HG02852 (cell line): ENCODE data around the gene SCLT1.
"Not testable (repeated sequence)": the region's sequence is repeated elsewhere in the genome, so short reads cannot be mapped to it uniquely, and the experiment has no call there.

ENCODE experiments used
- ATAC-seq: cut with Tn5 transposase; IDR thresholded peaks from one replicate; pipeline ENCODE4 v1.9.1; 2021; ENCODE audit warnings: mild to moderate bottlenecking, moderate library complexity; ENCODE audit not compliant: unreplicated experiment

SCLT1 gene

DNA sequence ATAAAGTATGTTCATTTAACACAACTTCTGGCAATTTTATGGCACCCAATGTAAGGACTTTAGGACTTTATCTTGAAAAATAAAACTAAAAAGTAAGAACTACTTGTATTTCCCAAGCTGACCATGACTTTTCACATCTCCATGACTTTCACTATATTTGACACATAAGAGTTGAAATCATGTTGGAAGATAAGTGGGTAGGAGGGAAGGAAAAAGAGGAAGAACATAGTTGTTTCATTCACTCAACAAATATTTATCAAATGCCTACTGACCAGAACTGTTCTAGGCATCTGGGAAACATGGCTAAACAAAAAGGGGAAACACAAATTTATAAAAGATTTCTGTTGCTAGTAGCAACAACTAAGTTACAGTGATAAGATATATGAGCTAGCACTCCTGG is 16.0 kb downstream of the SCLT1 start:
- ATAC-seq: no peak

DNA sequence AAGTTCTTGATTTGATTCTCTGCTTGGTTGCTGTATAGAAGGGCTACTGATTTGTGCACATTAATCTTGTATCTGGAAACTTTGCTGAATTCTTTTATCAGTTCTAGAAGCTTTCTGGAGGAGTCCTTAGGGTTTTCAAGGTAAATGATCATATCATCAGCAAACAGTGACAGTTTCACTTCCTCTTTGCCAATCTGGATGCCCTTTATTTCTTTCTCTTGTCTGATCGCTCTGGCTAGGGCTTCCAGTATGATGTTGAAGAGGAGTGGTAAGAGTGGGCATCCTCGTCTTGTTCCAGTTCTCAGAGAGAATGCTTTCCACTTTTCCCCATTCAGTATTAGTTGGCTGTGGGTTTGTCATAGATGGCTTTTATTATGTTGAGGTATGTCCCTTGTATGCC is 23.8 kb downstream of the SCLT1 start:
- ATAC-seq: not testable (repeated sequence)

DNA sequence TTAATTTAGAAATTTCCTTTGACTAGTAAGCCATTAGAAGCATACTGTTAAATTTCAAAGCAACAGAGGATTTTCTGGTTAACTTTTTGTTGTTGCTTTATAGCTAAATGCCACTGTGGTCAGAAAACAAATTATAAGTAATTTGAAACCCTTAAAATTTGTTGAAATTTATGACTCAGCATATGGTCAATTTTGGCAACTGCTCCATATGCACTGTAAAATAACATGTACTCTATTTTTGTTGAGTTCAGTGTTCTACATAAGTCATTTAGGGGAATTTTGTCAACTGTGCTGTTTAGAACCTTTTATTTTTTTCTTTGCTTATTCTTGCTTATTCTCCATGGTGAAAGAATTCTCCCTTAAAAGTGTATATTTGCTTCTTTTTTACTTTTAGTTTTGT is 28.6 kb downstream of the SCLT1 start:
- no peak for ATAC-seq

DNA sequence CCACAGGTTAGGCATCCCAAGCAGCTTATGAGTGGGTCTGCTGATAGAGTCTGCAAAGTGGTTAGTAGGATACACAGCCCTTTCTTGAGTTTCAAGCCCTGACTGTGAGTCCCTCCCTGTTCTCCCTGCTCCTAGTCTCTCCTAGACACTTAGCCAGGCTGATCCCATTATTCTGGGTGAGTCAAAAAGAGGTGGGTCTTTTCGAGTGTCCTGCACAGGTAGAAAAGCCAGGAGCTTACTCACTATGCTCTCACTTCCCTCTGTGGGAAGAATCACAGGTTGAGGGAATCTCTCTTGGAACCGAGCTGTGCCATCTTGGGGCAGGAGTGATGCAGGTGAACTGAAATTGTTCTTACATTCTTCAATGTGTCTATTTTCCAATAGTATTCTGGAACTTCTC is 29.7 kb downstream of the SCLT1 start:
- no peak for ATAC-seq

- ATAC-seq: no peak
Observed at GRCh38 chr4:129062580-129062979, 30.8 kb downstream of the SCLT1 start.

GRCh38 chr4:129059028-129059427 is 34.3 kb downstream of the SCLT1 start:
- no peak for ATAC-seq

GRCh38 chr4:129046055-129046959 is 47.0 kb downstream of the SCLT1 start:
- ATAC-seq: no peak

DNA sequence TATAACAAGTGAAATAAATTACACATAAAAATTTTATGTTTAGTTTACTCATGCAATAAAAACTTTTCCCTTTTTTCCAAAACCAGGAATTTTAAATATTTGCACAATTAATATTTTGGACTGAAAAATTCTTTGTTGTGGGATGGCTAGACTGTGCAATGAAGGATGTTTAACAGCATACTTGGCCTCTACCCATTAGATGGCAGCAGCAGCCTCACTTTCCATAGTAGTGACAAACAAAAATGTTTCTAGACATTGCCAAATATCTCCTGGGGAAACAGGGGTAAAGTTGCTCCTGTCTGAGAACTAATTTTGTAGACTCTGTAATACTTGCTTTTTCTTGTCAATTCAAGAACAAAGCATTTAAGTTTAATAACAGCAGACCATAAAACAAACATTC is 49.8 kb downstream of the SCLT1 start:
- no peak for ATAC-seq

DNA sequence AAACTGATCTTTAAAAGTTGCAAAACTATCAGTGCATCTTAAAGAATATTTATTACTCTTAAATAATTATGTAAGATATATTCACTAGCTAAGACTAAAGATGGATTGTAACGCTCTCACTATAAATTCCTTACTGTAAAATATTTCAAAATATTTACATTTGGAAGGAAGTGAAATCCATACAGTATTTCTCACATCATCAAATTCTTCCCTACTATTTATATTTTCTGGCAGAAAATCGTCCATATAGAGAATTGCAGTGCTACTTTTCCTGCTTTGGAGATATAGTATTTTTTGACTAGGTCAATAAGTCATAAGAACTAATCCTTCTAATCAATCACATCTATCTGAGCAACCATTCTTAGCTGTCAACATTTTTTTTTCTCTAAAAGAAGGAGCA is 52.9 kb downstream of the SCLT1 start:
- no peak for ATAC-seq

DNA sequence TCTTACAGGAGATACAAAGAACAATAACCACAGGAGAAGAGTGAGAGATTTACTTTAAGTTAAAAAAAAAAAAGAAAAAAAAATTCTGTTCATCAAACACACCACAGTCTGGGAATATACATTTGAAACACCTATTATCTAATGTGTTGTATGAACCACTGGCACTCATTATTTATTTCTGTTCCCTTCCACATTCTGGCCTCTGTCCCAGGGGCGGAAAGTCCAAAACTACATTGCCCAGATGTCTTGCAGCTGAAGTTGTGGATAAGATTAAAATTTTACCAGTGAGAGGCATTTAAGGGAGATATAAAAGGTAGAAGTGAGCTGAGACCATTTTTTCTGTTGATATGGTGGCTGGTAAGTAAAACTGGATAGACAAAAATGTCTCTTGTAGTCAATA is 56.2 kb downstream of the SCLT1 start:
- no peak for ATAC-seq

DNA sequence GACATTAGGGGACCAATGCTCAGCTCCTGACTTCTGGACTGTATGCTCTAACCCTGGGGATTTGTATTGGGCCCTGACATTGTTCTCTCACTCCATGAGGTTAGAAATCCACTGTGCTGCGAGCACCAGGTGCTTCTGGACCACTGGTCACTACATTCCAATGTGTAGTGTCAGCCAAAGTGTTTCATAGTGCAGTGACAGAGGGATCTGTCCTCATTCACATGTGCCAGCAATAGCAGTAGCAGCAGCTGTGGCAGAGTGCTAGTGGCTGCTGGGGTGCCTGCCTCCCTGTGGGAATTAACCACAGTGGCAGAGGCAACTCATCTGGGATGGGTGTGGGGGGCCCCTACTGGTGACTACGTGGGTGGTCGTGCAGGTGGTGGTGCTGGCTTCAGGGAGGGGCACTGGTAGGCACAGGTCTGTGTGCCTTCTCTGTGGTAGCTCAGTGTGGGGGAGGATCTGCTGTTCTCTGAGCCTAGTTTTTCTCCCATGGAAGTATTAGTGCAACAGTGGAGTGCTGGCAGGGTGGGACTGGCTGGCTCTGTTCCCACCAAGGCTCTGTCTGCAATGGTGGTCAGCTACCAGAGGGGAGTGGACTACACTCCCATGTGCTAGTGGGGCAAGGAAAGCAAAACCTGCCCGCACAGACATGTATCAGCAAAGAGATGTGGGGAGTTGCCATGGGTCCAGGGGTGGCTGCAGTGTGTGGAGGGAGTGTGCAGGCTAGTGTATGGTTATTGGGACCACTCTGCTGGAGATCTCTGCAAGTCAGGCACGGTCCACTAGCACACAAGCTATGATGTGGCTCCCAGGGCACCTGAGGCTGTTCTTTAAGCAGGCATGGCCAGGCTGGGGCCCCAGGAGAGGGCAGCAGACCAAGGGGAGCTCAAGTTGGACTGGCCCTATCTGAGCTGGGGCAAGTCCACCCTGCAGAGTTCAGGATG is 78.5 kb downstream of the SCLT1 start:
- ATAC-seq: no peak

DNA sequence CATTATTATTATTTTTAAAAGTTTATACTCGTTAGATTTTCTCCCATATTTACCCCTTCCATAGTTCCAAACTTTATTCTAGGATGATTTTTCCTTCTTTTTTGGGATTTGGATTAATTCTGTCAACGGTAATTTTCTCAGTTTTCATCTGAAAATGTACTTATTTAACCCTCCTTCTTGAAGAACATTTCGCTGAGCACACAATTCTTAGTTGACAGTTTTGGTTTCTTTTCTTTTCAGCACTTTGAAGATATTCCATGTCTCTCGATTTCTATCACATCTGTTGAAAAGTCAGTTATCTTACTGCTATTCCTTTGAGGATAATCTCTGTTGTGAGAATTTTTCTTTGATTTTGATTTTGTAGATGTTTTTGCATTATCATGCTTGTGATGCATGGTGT is 85.2 kb downstream of the SCLT1 start:
- no peak for ATAC-seq

DNA sequence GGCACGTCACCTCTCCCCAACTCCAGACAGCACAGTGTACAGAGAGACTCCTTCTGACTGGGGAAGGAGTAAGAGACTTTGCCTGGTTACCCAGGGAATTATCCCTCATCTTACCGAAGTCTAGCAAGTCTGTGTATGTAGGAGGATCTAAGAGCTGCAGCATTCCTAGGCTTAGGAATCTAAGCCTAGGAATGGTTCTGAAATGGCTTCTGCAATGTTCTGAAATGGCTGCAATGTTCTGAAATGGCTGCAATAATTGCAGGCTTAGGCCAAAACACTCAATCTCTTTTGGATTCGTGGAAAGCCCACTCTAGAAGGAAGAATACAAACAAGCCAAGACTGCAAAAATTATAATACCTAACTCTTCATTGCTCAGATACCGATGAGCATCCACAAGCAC is 106.4 kb downstream of the SCLT1 start:
- no peak for ATAC-seq

- no peak for ATAC-seq
Observed at GRCh38 chr4:128986019-128986418, 107.3 kb downstream of the SCLT1 start.

DNA sequence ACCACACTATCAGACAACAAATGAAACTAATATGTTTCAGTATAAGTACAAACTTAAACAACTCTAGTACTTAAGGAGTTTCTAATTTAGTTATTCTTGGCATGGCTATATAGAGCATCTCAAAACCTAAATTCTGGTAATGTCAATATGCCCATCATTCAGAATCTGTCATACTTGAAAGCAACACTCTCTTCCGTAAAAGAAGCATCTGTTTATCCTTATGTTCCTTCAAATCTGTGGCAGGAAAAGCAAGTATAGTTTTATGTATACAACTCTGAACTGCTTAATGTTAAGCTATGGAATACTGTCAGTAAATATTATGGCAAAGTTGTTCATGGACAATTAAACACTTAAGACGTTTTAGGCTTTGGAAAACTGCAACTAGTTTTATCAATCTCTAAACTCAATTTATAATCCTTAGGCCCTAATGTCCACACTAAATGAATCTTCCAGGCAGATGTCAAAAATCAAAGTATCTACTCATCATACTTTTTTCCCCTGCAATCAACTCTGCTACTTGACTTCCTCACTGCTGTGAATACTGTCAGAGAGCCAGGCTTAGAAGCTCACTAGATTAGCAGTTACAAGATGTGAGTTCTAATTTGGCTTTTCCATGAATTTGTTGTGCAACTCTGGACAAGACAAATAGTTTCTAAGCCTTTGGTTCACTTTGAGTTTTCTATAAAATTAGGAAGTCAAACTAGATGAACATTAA is 109.4 kb downstream of the SCLT1 start:
- ATAC-seq: no peak

DNA sequence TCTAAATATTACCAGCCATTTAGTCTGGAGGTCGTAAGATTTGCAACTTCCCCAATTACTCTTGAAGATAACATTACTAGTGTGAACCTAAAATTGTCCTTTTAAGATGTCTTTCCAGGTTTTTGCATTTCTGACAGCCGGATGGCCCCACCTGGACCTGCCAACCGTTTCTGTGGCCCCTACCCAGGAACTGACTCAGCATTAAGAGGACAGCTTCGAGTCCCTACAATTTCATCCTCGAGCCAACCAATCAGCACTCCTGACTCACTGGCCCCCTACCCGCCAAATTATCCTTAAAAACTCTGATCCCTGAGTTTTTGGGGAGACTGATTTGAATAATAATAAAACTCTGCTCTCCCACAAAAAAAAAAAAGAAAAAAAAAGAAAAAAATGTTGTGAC is 112.0 kb downstream of the SCLT1 start:
- no peak for ATAC-seq

GRCh38 chr4:128980816-128981326 is 112.5 kb downstream of the SCLT1 start:
- no peak for ATAC-seq

- ATAC-seq: no peak
Observed at GRCh38 chr4:128979934-128980333, 113.4 kb downstream of the SCLT1 start.

DNA sequence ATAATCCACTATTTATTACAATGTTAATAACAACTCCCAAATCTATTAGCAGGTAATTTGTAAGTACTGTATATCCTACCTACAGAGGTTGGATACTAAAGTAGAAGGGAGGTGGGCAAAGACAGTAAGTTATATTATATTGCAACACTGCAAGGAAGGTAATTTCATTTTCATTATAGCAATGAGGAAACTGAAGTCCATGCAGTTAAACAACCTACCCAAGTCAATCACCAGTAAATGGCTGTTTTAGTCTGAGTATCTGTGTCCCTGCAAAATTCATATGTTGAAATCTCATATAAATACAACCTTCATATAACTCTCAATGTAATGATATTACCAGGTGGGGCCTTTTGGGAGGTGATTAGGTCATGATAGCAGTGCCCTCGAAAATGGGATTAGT is 114.4 kb downstream of the SCLT1 start:
- no peak for ATAC-seq

DNA sequence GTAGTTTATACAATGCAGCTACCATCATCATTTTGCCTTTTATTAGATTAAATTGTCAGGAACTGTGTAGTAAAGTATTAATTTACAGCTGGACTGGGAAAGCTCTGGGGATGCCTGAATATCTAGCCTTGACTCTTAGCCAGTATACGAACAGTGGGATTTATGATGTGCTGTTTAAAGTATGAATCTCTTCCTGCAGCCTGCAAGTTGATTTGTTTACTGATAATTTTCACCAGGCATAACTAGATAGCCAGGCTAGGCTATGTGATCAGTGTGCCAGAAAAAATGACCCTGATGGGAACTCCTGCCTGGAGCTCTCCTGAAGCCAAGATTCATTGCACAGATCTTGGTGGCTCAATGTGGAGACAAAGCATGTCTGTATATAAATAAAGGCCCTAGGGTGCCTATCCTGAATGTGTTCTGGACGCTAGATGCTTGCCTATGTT is 119.2 kb downstream of the SCLT1 start:
- no peak for ATAC-seq

DNA sequence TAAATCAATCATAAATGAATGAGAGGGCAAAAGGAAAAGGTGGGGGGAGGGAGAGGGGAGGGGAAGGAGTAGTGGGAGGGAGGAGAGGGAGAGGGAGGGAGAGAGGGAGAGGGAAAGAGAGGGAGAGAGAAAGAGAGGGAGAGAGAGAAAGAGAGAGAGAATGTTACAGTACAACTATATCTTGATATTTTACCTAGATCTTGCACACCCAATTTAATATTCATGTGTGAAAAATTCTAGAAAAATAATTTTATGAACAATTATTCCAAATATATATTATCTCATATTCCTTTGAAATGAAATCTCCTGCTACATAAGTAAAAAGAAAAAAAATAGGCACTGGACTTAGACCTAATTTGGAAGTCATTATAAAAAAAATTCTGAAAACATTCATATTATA is 120.0 kb downstream of the SCLT1 start:
- ATAC-seq: no peak
